MM.1S (cell line): ENCODE measurements around the gene FKBP7.

Source experiments
- DNase-seq: peaks from one replicate; pipeline ENCODE4 v3.0.0-alpha.2; 2015
- H2AFZ ChIP-seq: fragments of 300-600 bp; sonication (generic); 2 replicates; pipeline ENCODE4 v1.6.0; 2016; ENCODE audit warnings: antibody characterized with exemption, low read length
- H3F3A ChIP-seq: fragments of 300-600 bp; sonication (generic); 2 replicates; pipeline ENCODE4 v1.6.1; 2016; ENCODE audit warnings: mild to moderate bottlenecking, antibody characterized with exemption, low read length, moderate library complexity, mixed read lengths; ENCODE audit not compliant: insufficient read depth
- H3K27ac ChIP-seq: fragments of 300-600 bp; sonication (generic); 2 replicates; pipeline ENCODE4 v1.5.1; 2016; ENCODE audit warnings: mild to moderate bottlenecking, low read length
- H3K27me3 ChIP-seq: fragments of 300-600 bp; sonication (generic); replicated peaks from 2 replicates; pipeline ENCODE4 v1.6.0; 2016; ENCODE audit warnings: low read length; ENCODE audit not compliant: insufficient read depth
- H3K36me3 ChIP-seq: fragments of 300-600 bp; sonication (generic); replicated peaks from 2 replicates; pipeline ENCODE4 v1.6.1; 2016; ENCODE audit warnings: mild to moderate bottlenecking, low read length, mixed read lengths; ENCODE audit not compliant: insufficient read depth
- H3K4me1 ChIP-seq: fragments of 300-600 bp; sonication (generic); 2 replicates; pipeline ENCODE4 v1.6.1; 2016; ENCODE audit warnings: low read length, mixed read lengths
- H3K4me2 ChIP-seq: fragments of 300-600 bp; sonication (generic); 2 replicates; pipeline ENCODE4 v1.6.0; 2016; ENCODE audit warnings: low read depth, low read length
- H3K4me3 ChIP-seq: fragments of 300-600 bp; sonication (generic); 2 replicates; pipeline ENCODE4 v1.5.1; 2016; ENCODE audit warnings: low read length, mixed read lengths
- H3K79me2 ChIP-seq: fragments of 300-600 bp; sonication (generic); 2 replicates; pipeline ENCODE4 v1.6.1; 2016; ENCODE audit warnings: mixed run types, low read length, mixed read lengths
- H3K9ac ChIP-seq: fragments of 300-600 bp; sonication (generic); 2 replicates; pipeline ENCODE4 v1.6.1; 2016; ENCODE audit warnings: low read length, mixed read lengths
- H3K9me2 ChIP-seq: fragments of 300-600 bp; sonication (generic); replicated peaks from 2 replicates; pipeline ENCODE4 v1.6.1; 2016; ENCODE audit warnings: mild to moderate bottlenecking, low read length, mixed read lengths; ENCODE audit not compliant: insufficient read depth
- H3K9me3 ChIP-seq: fragments of 300-600 bp; sonication (generic); replicated peaks from 2 replicates; pipeline ENCODE4 v1.6.1; 2016; ENCODE audit warnings: mild to moderate bottlenecking, low read length, mixed read lengths; ENCODE audit not compliant: insufficient read depth
- H4K20me1 ChIP-seq: fragments of 300-600 bp; sonication (generic); 2 replicates; pipeline ENCODE4 v1.6.1; 2016; ENCODE audit warnings: mild to moderate bottlenecking, low read length, moderate library complexity, mixed read lengths; ENCODE audit not compliant: insufficient read depth
- CTCF ChIP-seq: fragments of 300-600 bp; sonication (generic); IDR thresholded peaks from 2 replicates; pipeline ENCODE4 v1.5.1; 2016; ENCODE audit warnings: antibody characterized with exemption, low read length, mixed read lengths
- EZH2 ChIP-seq: fragments of 300-600 bp; sonication (generic); optimal IDR thresholded peaks from 2 replicates; pipeline ENCODE3; 2017; ENCODE audit warnings: low read depth, mild to moderate bottlenecking, antibody characterized with exemption, low read length, mixed read lengths
- EZH2phosphoT487 ChIP-seq: fragments of 300-600 bp; sonication (generic); IDR thresholded peaks from 2 replicates; pipeline ENCODE4 v1.6.1; 2018; ENCODE audit warnings: antibody characterized with exemption, low read length

FKBP7 gene

GRCh38 chr2:178523596-178524134 is 45.3 kb upstream of the FKBP7 start:
- H3K79me2 ChIP-seq, result peaks cover 11% of the 10 kb centered on the region
- H3K27me3 ChIP-seq, result no peaks in the 10 kb centered on the region
- peak overlapping the region; percentile 52; the same call in 1 of the 2 replicates for H3K9ac ChIP-seq
- no peak overlapping the region for H3K27ac ChIP-seq
- peak overlapping the region; percentile 74 for H3K4me2 ChIP-seq
- H4K20me1 ChIP-seq, result no peaks in the 10 kb centered on the region
- no peaks in the 10 kb centered on the region for H3K9me3 ChIP-seq
- H3K4me3 ChIP-seq, result peak overlapping the region; percentile 81
- no peaks in the 10 kb centered on the region for H3F3A ChIP-seq
- H3K36me3 ChIP-seq, result no peaks in the 10 kb centered on the region
- H3K9me2 ChIP-seq, result no peaks in the 10 kb centered on the region
- TF ChIP-seq EZH2phosphoT487 (no peak), CTCF (no peak)
- no peak for DNase-seq
- H3K4me1 ChIP-seq, result no peaks in the 10 kb centered on the region
- H2AFZ ChIP-seq, result peak overlapping the region; percentile 70

GRCh38 chr2:178522950-178523595 is 44.7 kb upstream of the FKBP7 start:
- Histone ChIP-seq H3K4me1 (no peaks in the 10 kb centered on the region), H3K4me2 (peak overlapping the region; percentile 74)

GRCh38 chr2:178521304-178522150 is 43.1 kb upstream of the FKBP7 start:
- H2AFZ ChIP-seq, result no peak overlapping the region
- H3K27me3 ChIP-seq, result no peaks in the 10 kb centered on the region
- DNase-seq, result no peak
- no peaks in the 10 kb centered on the region for H3K36me3 ChIP-seq
- H3K4me3 ChIP-seq, result no peak overlapping the region
- H3K4me2 ChIP-seq, result no peak overlapping the region
- H3K79me2 ChIP-seq, result peaks cover 11% of the 10 kb centered on the region
- no peaks in the 10 kb centered on the region for H3K9me2 ChIP-seq
- H3K4me1 ChIP-seq, result no peaks in the 10 kb centered on the region
- no peaks in the 10 kb centered on the region for H3F3A ChIP-seq
- H3K9ac ChIP-seq, result no peak overlapping the region
- no peak overlapping the region for H3K27ac ChIP-seq
- H4K20me1 ChIP-seq, result no peaks in the 10 kb centered on the region
- no peak for TF ChIP-seq EZH2
- TF ChIP-seq CTCF, result no peak
- TF ChIP-seq EZH2phosphoT487, result no peak
- no peaks in the 10 kb centered on the region for H3K9me3 ChIP-seq

More at GRCh38 chr2:178522950-178523595, 44.7 kb upstream of the FKBP7 start:
- no peaks in the 10 kb centered on the region for H3K36me3 ChIP-seq
- H4K20me1 ChIP-seq, result no peaks in the 10 kb centered on the region
- peak overlapping the region; percentile 81 for H3K4me3 ChIP-seq
- no peaks in the 10 kb centered on the region for H3F3A ChIP-seq
- no peaks in the 10 kb centered on the region for H3K27me3 ChIP-seq
- peak overlapping the region; percentile 70 for H2AFZ ChIP-seq
- peak; percentile 73 for DNase-seq
- H3K79me2 ChIP-seq, result peaks cover 11% of the 10 kb centered on the region
- no peaks in the 10 kb centered on the region for H3K9me3 ChIP-seq
- peak overlapping the region; percentile 52; the same call in 1 of the 2 replicates for H3K9ac ChIP-seq
- TF ChIP-seq CTCF (peak; percentile 78), EZH2phosphoT487 (no peak)
- H3K27ac ChIP-seq, result no peak overlapping the region
- H3K9me2 ChIP-seq, result no peaks in the 10 kb centered on the region
